Measurements from ENCODE around the gene MYL6B. TPM values are rescaled to one million over a fixed set of nuclear protein-coding genes. Genes with fewer than 3 reads are reported as not detected.
"Not testable (repeated sequence)": the region's sequence is repeated elsewhere in the genome, so short reads cannot be mapped to it uniquely, and the experiment has no call there.

The MYL6B gene
- polyA plus RNA-seq, 4 donors, result 24.8 to 49.7 (median 29.9) TPM

DNA sequence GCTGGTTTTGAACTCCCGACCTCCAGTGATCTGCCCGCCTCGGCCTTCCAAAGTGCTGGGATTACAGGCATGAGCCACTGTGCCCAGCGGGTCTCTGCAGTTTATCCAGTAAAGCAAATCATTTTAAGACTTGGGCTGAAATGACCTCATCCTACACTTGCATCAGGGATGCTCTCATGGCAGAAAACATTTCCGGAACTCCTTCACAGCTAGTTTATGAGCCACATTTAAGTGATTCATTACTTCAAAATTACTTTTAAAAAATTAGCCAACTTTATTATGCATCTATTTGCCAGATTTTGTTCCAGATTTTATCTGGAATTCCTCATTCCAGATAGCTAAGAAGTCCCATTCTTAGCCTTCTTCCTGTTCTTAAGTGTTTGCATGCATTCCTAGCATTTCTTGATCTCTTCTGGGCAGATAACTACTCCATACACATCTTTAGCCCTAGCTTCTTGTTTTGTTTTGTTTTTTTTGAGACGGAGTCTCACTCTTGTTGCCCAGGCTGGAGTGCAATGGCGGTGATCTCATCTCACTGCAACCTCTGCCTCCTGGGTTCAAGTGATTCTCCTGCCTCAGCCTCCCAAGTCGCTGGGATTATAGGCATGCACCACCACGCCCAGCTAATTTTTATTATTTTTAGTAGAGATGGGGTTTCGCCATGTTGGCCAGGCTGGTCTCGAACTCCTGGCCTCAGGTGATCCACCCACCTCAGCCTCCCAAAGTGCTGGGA lies 44.6 kb downstream of the MYL6B start:
- not testable (repeated sequence) for H3K9me3 ChIP-seq (ENCODE audit: control insufficient read depth in 2 of 2, insufficient read depth in 1 of 2, low read depth in 1 of 2, low read length in 1 of 2); DNase-seq; H3K4me1 ChIP-seq (ENCODE audit: control insufficient read depth in 3 of 3, insufficient read depth in 2 of 3, low read depth in 1 of 3, low read length in 2 of 3); FAIRE-seq; H3K4me3 ChIP-seq (ENCODE audit: low read depth in 1 of 3, low read length in 3 of 3); H3K27me3 ChIP-seq (ENCODE audit: control insufficient read depth in 3 of 3, insufficient read depth in 3 of 3, low read length in 3 of 3); H3K27ac ChIP-seq (ENCODE audit: low read depth in 1 of 3, low read length in 2 of 3); H3K36me3 ChIP-seq (ENCODE audit: control insufficient read depth in 3 of 3, insufficient read depth in 2 of 3, low read depth in 1 of 3, low read length in 3 of 3)
- 65 to 89% (median 87%) methylated on average over 11 of the region's 11 CpGs for WGBS, 3 donors

DNA sequence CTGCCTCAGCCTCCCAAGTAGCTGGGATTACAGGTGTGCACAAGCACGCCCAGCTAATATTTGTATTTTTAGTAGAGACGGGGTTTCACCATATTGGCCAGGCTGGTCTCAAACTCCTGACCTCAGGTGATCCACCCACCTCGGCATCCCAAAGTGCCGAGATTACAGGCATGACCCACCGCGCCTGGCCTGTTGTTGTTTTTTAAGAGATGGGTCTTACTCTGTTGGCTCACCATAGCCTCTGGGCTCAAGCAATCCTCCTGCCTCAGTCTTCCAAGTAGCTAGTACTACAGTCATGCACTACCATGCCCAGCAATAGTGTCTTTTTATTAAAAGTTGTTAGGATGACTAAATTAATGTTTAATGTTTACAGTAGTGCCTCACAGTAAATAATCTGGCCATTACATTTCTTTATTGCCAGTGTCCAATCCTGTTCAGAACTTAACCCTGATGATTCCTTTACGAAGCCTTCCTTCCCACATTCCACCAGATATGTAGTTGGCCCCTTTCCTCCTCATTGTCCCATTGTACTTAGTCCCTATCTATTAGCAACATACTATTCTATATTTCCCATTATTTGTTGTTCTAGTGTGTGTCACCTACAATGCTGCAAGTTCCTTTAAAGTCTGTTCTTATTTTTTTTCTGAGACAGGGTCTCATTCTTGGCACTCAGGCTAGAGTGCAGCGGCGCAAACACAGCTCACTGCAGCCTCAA lies 45.7 kb downstream of the MYL6B start:
- peaks cover 0 to 6% (median 0%) of the 10 kb centered on the region in 3 donors for H3K4me1 ChIP-seq (ENCODE audit: control insufficient read depth in 3 of 3, insufficient read depth in 2 of 3, low read depth in 1 of 3, low read length in 2 of 3)
- no peak overlapping the region for H3K27ac ChIP-seq (ENCODE audit: low read depth in 1 of 3, low read length in 2 of 3)
- no peaks in the 10 kb centered on the region for H3K9me3 ChIP-seq (ENCODE audit: control insufficient read depth in 2 of 2, insufficient read depth in 1 of 2, low read depth in 1 of 2, low read length in 1 of 2)
- no peaks in the 10 kb centered on the region for H3K27me3 ChIP-seq (ENCODE audit: control insufficient read depth in 3 of 3, insufficient read depth in 3 of 3, low read length in 3 of 3)
- no peak overlapping the region for H3K4me3 ChIP-seq (ENCODE audit: low read depth in 1 of 3, low read length in 3 of 3)
- H3K36me3 ChIP-seq (ENCODE audit: control insufficient read depth in 3 of 3, insufficient read depth in 2 of 3, low read depth in 1 of 3, low read length in 3 of 3), result no peaks in the 10 kb centered on the region
- FAIRE-seq (no peak), DNase-seq (no peak)
- WGBS, 3 donors, result 86 to 91% (median 89%) methylated on average over 9 of the region's 9 CpGs

DNA sequence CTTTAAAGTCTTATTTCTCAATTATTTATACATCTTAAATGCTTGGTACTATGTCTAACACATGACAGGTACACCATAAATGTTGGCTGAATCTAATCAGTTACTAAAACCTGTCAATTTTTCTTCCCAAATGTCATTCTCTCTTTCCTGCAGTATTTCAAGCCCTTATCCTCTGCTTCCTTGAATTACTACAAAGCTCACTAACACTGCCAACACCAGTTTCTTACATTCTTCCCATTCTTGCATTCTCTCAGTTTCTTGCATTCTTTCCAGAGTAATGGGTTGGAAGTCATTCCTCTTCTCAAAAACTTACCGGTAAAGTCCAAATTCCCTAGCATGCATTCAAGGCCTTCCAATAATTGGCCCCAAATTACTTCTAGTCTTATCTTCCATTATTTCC lies 46.4 kb downstream of the MYL6B start:
- 62 to 88% (median 74%) methylated on average over 1 of the region's 1 CpG for WGBS, 3 donors
- Histone ChIP-seq H3K27me3 (ENCODE audit: control insufficient read depth in 3 of 3, insufficient read depth in 3 of 3, low read length in 3 of 3) (no peaks in the 10 kb centered on the region), H3K27ac (ENCODE audit: low read depth in 1 of 3, low read length in 2 of 3) (no peak overlapping the region), H3K4me1 (ENCODE audit: control insufficient read depth in 3 of 3, insufficient read depth in 2 of 3, low read depth in 1 of 3, low read length in 2 of 3) (peaks cover 0 to 6% (median 0%) of the 10 kb centered on the region in 3 donors), H3K4me3 (ENCODE audit: low read depth in 1 of 3, low read length in 3 of 3) (no peak overlapping the region), H3K36me3 (ENCODE audit: control insufficient read depth in 3 of 3, insufficient read depth in 2 of 3, low read depth in 1 of 3, low read length in 3 of 3) (no peaks in the 10 kb centered on the region), H3K9me3 (ENCODE audit: control insufficient read depth in 2 of 2, insufficient read depth in 1 of 2, low read depth in 1 of 2, low read length in 1 of 2) (no peaks in the 10 kb centered on the region)
- FAIRE-seq (no peak), DNase-seq (no peak)

DNA sequence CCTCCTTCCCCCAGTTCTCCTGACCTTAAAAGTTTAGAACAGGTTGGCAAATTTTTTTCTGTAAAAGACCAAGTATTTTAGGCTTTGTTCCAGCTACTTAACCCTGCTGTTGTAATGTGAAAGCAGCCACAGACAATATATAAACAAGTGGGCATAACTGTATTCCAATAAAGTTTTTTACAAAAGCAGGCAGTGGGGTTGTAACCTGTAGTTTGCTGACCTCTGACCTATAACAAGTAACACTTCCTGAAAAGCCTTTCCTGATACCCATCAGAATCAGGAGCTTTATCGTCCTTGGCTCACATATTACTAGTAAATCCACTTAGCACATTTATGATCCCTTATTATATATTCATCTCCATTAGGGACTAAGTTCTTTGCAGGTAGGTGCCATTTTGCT lies 50.0 kb downstream of the MYL6B start:
- Histone ChIP-seq H3K4me1 (ENCODE audit: control insufficient read depth in 3 of 3, insufficient read depth in 2 of 3, low read depth in 1 of 3, low read length in 2 of 3) (peaks cover 0 to 6% (median 0%) of the 10 kb centered on the region in 3 donors), H3K27me3 (ENCODE audit: control insufficient read depth in 3 of 3, insufficient read depth in 3 of 3, low read length in 3 of 3) (no peaks in the 10 kb centered on the region), H3K36me3 (ENCODE audit: control insufficient read depth in 3 of 3, insufficient read depth in 2 of 3, low read depth in 1 of 3, low read length in 3 of 3) (peaks cover 0 to 17% (median 4%) of the 10 kb centered on the region in 3 donors), H3K4me3 (ENCODE audit: low read depth in 1 of 3, low read length in 3 of 3) (no peak overlapping the region), H3K27ac (ENCODE audit: low read depth in 1 of 3, low read length in 2 of 3) (peak overlapping the region in 1 of 3 donors; percentile 17), H3K9me3 (ENCODE audit: control insufficient read depth in 2 of 2, insufficient read depth in 1 of 2, low read depth in 1 of 2, low read length in 1 of 2) (no peaks in the 10 kb centered on the region)
- FAIRE-seq (no peak), DNase-seq (peak; percentile 19 to 42)
- WGBS, 3 donors, result 8 to 35% (median 29%) methylated on average over 1 of the region's 1 CpG

DNA sequence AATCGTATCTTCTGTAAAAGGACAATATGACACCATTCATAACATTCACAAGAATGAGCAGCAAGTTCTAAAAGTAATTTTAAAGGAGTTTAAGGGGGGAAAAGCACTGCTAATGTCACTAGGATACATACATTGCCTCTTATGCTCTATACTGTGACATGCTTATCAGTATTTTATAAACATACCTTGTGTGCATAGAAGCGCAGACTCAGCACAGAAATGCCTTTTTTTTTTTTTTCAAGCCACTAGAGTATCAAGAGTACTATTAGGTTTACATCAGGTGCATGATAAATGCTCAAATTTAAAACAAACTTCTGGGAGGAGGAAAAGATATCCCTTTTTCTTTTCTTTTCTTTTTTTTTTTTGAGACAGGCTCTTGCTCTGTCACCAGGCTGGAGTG lies 50.5 kb downstream of the MYL6B start:
- Histone ChIP-seq H3K27me3 (ENCODE audit: control insufficient read depth in 3 of 3, insufficient read depth in 3 of 3, low read length in 3 of 3) (no peaks in the 10 kb centered on the region), H3K36me3 (ENCODE audit: control insufficient read depth in 3 of 3, insufficient read depth in 2 of 3, low read depth in 1 of 3, low read length in 3 of 3) (peaks cover 0 to 20% (median 5%) of the 10 kb centered on the region in 3 donors), H3K9me3 (ENCODE audit: control insufficient read depth in 2 of 2, insufficient read depth in 1 of 2, low read depth in 1 of 2, low read length in 1 of 2) (no peaks in the 10 kb centered on the region), H3K4me3 (ENCODE audit: low read depth in 1 of 3, low read length in 3 of 3) (no peak overlapping the region), H3K4me1 (ENCODE audit: control insufficient read depth in 3 of 3, insufficient read depth in 2 of 3, low read depth in 1 of 3, low read length in 2 of 3) (peaks cover 0 to 6% (median 0%) of the 10 kb centered on the region in 3 donors), H3K27ac (ENCODE audit: low read depth in 1 of 3, low read length in 2 of 3) (peak overlapping the region in 1 of 3 donors; percentile 17)
- FAIRE-seq, result no peak
- DNase-seq, result no peak
- WGBS, 3 donors, result 56 to 71% (median 66%) methylated on average over 2 of the region's 2 CpGs

DNA sequence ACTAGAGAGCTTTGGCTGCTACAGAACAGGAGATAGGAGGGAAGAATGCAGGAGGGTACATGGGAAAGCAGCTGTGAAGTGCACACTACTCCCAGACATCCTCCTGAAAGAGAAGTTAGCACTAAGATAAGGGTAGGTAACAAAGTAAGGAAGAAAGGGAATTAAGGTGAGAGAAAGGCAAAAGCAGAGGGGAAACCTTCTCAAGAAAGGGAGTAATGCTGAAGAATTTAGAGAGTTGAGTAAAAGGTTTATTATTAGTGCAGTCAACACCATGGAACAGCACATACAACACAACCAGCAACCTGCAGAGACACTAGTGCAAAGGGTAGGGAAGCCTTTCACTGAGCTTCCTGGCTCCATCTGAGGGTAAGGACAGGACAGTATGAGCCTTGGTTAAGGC lies 51.9 kb downstream of the MYL6B start:
- H3K4me1 ChIP-seq (ENCODE audit: control insufficient read depth in 3 of 3, insufficient read depth in 2 of 3, low read depth in 1 of 3, low read length in 2 of 3), result peaks cover 0 to 6% (median 0%) of the 10 kb centered on the region in 3 donors
- no peaks in the 10 kb centered on the region for H3K27me3 ChIP-seq (ENCODE audit: control insufficient read depth in 3 of 3, insufficient read depth in 3 of 3, low read length in 3 of 3)
- no peak for FAIRE-seq
- H3K9me3 ChIP-seq (ENCODE audit: control insufficient read depth in 2 of 2, insufficient read depth in 1 of 2, low read depth in 1 of 2, low read length in 1 of 2), result no peaks in the 10 kb centered on the region
- no peak overlapping the region for H3K4me3 ChIP-seq (ENCODE audit: low read depth in 1 of 3, low read length in 3 of 3)
- H3K36me3 ChIP-seq (ENCODE audit: control insufficient read depth in 3 of 3, insufficient read depth in 2 of 3, low read depth in 1 of 3, low read length in 3 of 3), result peaks cover 0 to 31% (median 5%) of the 10 kb centered on the region in 3 donors
- H3K27ac ChIP-seq (ENCODE audit: low read depth in 1 of 3, low read length in 2 of 3), result no peak overlapping the region
- no peak for DNase-seq

DNA sequence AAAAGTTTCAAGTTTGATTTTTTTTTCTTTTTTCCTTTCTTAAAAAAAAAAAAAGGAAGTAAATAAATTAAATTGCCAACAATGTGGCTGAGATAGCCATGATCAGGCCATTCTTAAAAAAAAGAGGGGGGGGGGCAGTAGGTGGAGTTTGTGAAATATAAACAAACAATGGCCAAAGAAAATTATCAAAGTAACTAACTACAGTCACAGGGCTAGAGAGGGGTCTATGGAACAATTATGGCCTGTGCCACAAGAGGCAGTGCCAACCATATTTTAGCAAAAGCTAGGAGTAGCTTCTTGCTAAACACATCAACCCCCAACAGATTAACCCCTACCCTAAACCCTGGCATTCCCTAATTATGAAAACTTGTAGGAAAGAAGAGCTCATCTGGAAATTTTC lies 53.1 kb downstream of the MYL6B start:
- H3K27me3 ChIP-seq (ENCODE audit: control insufficient read depth in 3 of 3, insufficient read depth in 3 of 3, low read length in 3 of 3), result no peaks in the 10 kb centered on the region
- H3K9me3 ChIP-seq (ENCODE audit: control insufficient read depth in 2 of 2, insufficient read depth in 1 of 2, low read depth in 1 of 2, low read length in 1 of 2), result no peaks in the 10 kb centered on the region
- FAIRE-seq (no peak), DNase-seq (no peak)
- H3K27ac ChIP-seq (ENCODE audit: low read depth in 1 of 3, low read length in 2 of 3), result no peak overlapping the region
- peaks cover 0 to 37% (median 10%) of the 10 kb centered on the region in 3 donors for H3K36me3 ChIP-seq (ENCODE audit: control insufficient read depth in 3 of 3, insufficient read depth in 2 of 3, low read depth in 1 of 3, low read length in 3 of 3)
- peaks cover 0 to 6% (median 0%) of the 10 kb centered on the region in 3 donors for H3K4me1 ChIP-seq (ENCODE audit: control insufficient read depth in 3 of 3, insufficient read depth in 2 of 3, low read depth in 1 of 3, low read length in 2 of 3)
- no peak overlapping the region for H3K4me3 ChIP-seq (ENCODE audit: low read depth in 1 of 3, low read length in 3 of 3)

DNA sequence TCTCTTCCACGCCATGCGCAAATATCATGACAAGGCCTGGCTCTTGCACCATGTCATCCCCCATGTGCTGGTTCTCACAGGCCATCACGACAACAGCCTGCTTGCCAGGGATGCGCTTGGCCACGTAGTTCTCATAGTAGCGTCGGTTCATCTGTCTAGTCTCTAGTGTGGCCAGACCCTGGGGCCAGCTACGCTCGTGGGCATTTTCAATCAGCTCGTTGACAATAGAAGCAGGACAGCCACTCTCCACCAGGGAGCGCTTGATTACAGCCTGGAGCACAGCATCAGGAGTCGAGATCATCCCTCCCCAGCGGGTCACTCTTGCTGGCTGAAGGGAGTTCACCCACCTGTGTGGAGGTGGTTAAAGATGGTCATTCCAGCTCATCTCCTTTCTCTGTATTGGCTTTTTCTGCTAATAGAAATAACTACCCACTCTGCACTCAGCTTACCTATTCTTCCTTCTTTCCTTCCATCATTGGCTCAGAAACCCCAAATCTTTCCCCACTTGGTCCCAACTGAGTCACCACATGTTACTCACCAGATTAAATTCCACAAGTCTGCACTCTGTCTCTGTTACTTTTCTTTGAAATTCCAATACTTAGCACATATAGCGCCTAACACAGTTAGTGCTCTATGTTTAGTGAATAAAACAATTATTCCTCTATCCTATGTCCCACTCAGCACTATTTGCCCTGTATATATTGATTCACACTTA lies 54.2 kb downstream of the MYL6B start:
- WGBS, 3 donors, result 54 to 60% (median 59%) methylated on average over 14 of the region's 14 CpGs
- Histone ChIP-seq H3K27ac (ENCODE audit: low read depth in 1 of 3, low read length in 2 of 3) (no peak overlapping the region), H3K9me3 (ENCODE audit: control insufficient read depth in 2 of 2, insufficient read depth in 1 of 2, low read depth in 1 of 2, low read length in 1 of 2) (no peaks in the 10 kb centered on the region), H3K36me3 (ENCODE audit: control insufficient read depth in 3 of 3, insufficient read depth in 2 of 3, low read depth in 1 of 3, low read length in 3 of 3) (peaks cover 2 to 44% (median 10%) of the 10 kb centered on the region in 3 donors), H3K4me1 (ENCODE audit: control insufficient read depth in 3 of 3, insufficient read depth in 2 of 3, low read depth in 1 of 3, low read length in 2 of 3) (peaks cover 0 to 6% (median 0%) of the 10 kb centered on the region in 3 donors), H3K4me3 (ENCODE audit: low read depth in 1 of 3, low read length in 3 of 3) (no peak overlapping the region), H3K27me3 (ENCODE audit: control insufficient read depth in 3 of 3, insufficient read depth in 3 of 3, low read length in 3 of 3) (no peaks in the 10 kb centered on the region)
- peak; percentile 72 to 75 for DNase-seq
- no peak for FAIRE-seq
